ENCODE data around the gene TAF8.
"Not testable (repeated sequence)": the region's sequence is repeated elsewhere in the genome, so short reads cannot be mapped to it uniquely, and the experiment has no call there.

GRCh38 chr6:42037669-42038068 is 12.7 kb upstream of the TAF8 start:
- TF ChIP-seq CTCF, POLR2A, POLR2AphosphoS5 (IDR thresholded peaks at IDR 0.05): not testable (repeated sequence)
